AG04450 (cell line): ENCODE data around the gene MS4A13. TPM values are rescaled to one million over a fixed set of nuclear protein-coding genes. Genes with fewer than 3 reads are reported as not detected.

Experiments
- CTCF ChIA-PET: fragments of 300-600, 350-600 bp; formaldehyde crosslinking; extraction: SDS; loops from one replicate; lab custom pipeline; 2022; ENCODE audit warnings: antibody characterized with exemption, inconsistent platforms; lab: Charles Lee
- POLR2A ChIA-PET: fragments of 350-600 bp; formaldehyde crosslinking; extraction: SDS; loops from one replicate; lab custom pipeline; 2021; ENCODE audit warnings: antibody characterized with exemption, inconsistent platforms; lab: Yijun Ruan, JAX
- DNase-seq: peaks from one replicate; pipeline ENCODE4 v3.0.0-alpha.2; 2011; ENCODE audit warnings: low read depth, low spot score
- H3K27ac ChIP-seq: one replicate; pipeline ENCODE4 v1.5.1; 2012; ENCODE audit warnings: low read depth, low read length, control low read depth
- H3K27me3 ChIP-seq: one replicate; pipeline ENCODE4 v1.6.0; 2012; ENCODE audit warnings: low read length; ENCODE audit not compliant: control insufficient read depth, insufficient read depth
- H3K4me3 ChIP-seq: 2 replicates; pipeline ENCODE4 v1.5.1; 2011; ENCODE audit warnings: mild to moderate bottlenecking, low read depth, low read length, control low read depth
- H3K9me3 ChIP-seq: 2 replicates; pipeline ENCODE4 v1.5.1; 2012; ENCODE audit warnings: low read length; ENCODE audit not compliant: control insufficient read depth, insufficient read depth
- CTCF ChIP-seq: IDR thresholded peaks from 2 replicates; pipeline ENCODE4 v1.5.1; 2011; ENCODE audit warnings: low read depth, low read length, control low read depth, inconsistent platforms
- polyA plus RNA-seq: library from polyadenylated mRNA; depleted of rRNA; stranded (reverse); fragments of >200 nt; gene quantifications from 2 replicates; pipeline ENCODE4 v1.2.3, GENCODE V29; 2011

Gene MS4A13
- polyA plus RNA-seq, 1 experiment: not detected

GRCh38 chr11:60485987-60486386 lies 29.2 kb upstream of the MS4A13 start:
- no peak for DNase-seq
- Histone ChIP-seq H3K27ac (no peak overlapping the region), H3K4me3 (no peak overlapping the region), H3K27me3 (no peaks in the 10 kb centered on the region), H3K9me3 (peaks cover 4% of the 10 kb centered on the region)
- CTCF ChIA-PET: no interaction called here
- POLR2A ChIA-PET: no interaction called here
- no peak for TF ChIP-seq CTCF

- DNase-seq: no peak
- no peaks in the 10 kb centered on the region for H3K27me3 ChIP-seq
- ChIA-PET POLR2A (no interaction called here), CTCF (no interaction called here)
- H3K9me3 ChIP-seq: peaks cover 13% of the 10 kb centered on the region
- H3K27ac ChIP-seq: no peak within 1 kb of the TSS
- no peak for TF ChIP-seq CTCF
- H3K4me3 ChIP-seq: no peak within 1 kb of the TSS
Measured at GRCh38 chr11:60492488-60493009, 22.6 kb upstream of the MS4A13 start, which contains the start of gene MS4A12. Gene MS4A12 (plus strand): TSS chr11:60492778. CDS start chr11:60497319, 4,541 bp downstream.

- TF ChIP-seq CTCF: no peak
- Histone ChIP-seq H3K27ac (no peak overlapping the region), H3K27me3 (no peaks in the 10 kb centered on the region), H3K9me3 (peaks cover 13% of the 10 kb centered on the region), H3K4me3 (no peak overlapping the region)
- no peak for DNase-seq
- ChIA-PET CTCF (no interaction called here), POLR2A (no interaction called here)
Measured at GRCh38 chr11:60493454-60493853, 21.7 kb upstream of the MS4A13 start.

GRCh38 chr11:60498399-60498798 lies 16.8 kb upstream of the MS4A13 start:
- H3K4me3 ChIP-seq: no peak overlapping the region
- H3K27me3 ChIP-seq: no peaks in the 10 kb centered on the region
- H3K27ac ChIP-seq: no peak overlapping the region
- no peak for DNase-seq
- ChIA-PET POLR2A (no interaction called here), CTCF (no interaction called here)
- peaks cover 10% of the 10 kb centered on the region for H3K9me3 ChIP-seq
- no peak for TF ChIP-seq CTCF

GRCh38 chr11:60498853-60499252 lies 16.3 kb upstream of the MS4A13 start:
- ChIA-PET POLR2A (no interaction called here), CTCF (no interaction called here)
- Histone ChIP-seq H3K4me3 (no peak overlapping the region), H3K27me3 (no peaks in the 10 kb centered on the region), H3K9me3 (peaks cover 10% of the 10 kb centered on the region), H3K27ac (no peak overlapping the region)
- no peak for TF ChIP-seq CTCF
- no peak for DNase-seq
